MM.1S (cell line): ENCODE data around the gene POP5.

Source experiments
- CTCF ChIP-seq: fragments of 300-600 bp; sonication (generic); IDR thresholded peaks from 2 replicates; pipeline ENCODE4 v1.5.1; 2016; ENCODE audit warnings: antibody characterized with exemption, low read length, mixed read lengths
- EZH2 ChIP-seq: fragments of 300-600 bp; sonication (generic); optimal IDR thresholded peaks from 2 replicates; pipeline ENCODE3; 2017; ENCODE audit warnings: low read depth, mild to moderate bottlenecking, antibody characterized with exemption, low read length, mixed read lengths

- TF ChIP-seq CTCF = peak; percentile 14
- no peak for TF ChIP-seq EZH2
Measured at GRCh38 chr12:120625557-120626419, 44.6 kb upstream of the POP5 start.
